ENCODE results near the gene MCEMP1. TPM values are rescaled to one million over a fixed set of nuclear protein-coding genes. Genes with fewer than 3 reads are reported as not detected.

Gene MCEMP1
- total RNA-seq, 1 experiment from 2014 or later: 0.44 TPM

- Mint-ChIP-seq H3K9me3 (ENCODE audit: unreplicated experiment) (no peaks in the 10 kb centered on the region), H3K27me3 (ENCODE audit: insufficient read depth, unreplicated experiment) (no peaks in the 10 kb centered on the region), H3K4me1 (ENCODE audit: insufficient read depth, unreplicated experiment) (peaks cover 8% of the 10 kb centered on the region), H3K27ac (ENCODE audit: low read depth, unreplicated experiment) (no peak overlapping the region), H3K36me3 (ENCODE audit: insufficient read depth, unreplicated experiment) (peaks cover 25% of the 10 kb centered on the region), H3K4me3 (ENCODE audit: unreplicated experiment) (no peak overlapping the region)
- intact Hi-C loops (cut with micrococcal nuclease): no loop called here
- no peak for DNase-seq (ENCODE audit: unreplicated experiment)
- TF ChIP-seq, protein P1, sequence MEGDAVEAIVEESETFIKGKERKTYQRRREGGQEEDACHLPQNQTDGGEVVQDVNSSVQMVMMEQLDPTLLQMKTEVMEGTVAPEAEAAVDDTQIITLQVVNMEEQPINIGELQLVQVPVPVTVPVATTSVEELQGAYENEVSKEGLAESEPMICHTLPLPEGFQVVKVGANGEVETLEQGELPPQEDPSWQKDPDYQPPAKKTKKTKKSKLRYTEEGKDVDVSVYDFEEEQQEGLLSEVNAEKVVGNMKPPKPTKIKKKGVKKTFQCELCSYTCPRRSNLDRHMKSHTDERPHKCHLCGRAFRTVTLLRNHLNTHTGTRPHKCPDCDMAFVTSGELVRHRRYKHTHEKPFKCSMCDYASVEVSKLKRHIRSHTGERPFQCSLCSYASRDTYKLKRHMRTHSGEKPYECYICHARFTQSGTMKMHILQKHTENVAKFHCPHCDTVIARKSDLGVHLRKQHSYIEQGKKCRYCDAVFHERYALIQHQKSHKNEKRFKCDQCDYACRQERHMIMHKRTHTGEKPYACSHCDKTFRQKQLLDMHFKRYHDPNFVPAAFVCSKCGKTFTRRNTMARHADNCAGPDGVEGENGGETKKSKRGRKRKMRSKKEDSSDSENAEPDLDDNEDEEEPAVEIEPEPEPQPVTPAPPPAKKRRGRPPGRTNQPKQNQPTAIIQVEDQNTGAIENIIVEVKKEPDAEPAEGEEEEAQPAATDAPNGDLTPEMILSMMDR (IDR thresholded peaks at IDR 0.05; ENCODE audit: unreplicated experiment): no peak
- CTCF ChIA-PET: no interaction called here
- POLR2A ChIA-PET: no interaction called here
- no TSS peak for BruUV-seq (replicated peaks)
Observed at GRCh38 chr19:7687177-7687576, 10.3 kb downstream of the MCEMP1 start.

GRCh38 chr19:7689165-7689564, 12.3 kb downstream of the MCEMP1 start:
- POLR2A ChIA-PET: no interaction called here
- Mint-ChIP-seq H3K9me3 (ENCODE audit: unreplicated experiment) (no peaks in the 10 kb centered on the region), H3K27me3 (ENCODE audit: insufficient read depth, unreplicated experiment) (no peaks in the 10 kb centered on the region), H3K4me3 (ENCODE audit: unreplicated experiment) (no peak overlapping the region), H3K27ac (ENCODE audit: low read depth, unreplicated experiment) (no peak overlapping the region), H3K36me3 (ENCODE audit: insufficient read depth, unreplicated experiment) (peaks cover 8% of the 10 kb centered on the region), H3K4me1 (ENCODE audit: insufficient read depth, unreplicated experiment) (peaks cover 8% of the 10 kb centered on the region)
- TF ChIP-seq, protein P1 (IDR thresholded peaks at IDR 0.05; ENCODE audit: unreplicated experiment): no peak
- intact Hi-C loops (cut with micrococcal nuclease): no loop called here
- BruUV-seq (replicated peaks): no TSS peak
- no peak for DNase-seq (ENCODE audit: unreplicated experiment)
- CTCF ChIA-PET: interaction anchor here (1.6 kb wide), 1 partner anchor 8 kb away, joined by 4 read pairs; the partner anchor contains the start of gene TRAPPC5

- ChIA-PET CTCF (no interaction called here), POLR2A (no interaction called here)
- intact Hi-C loops (cut with micrococcal nuclease): no loop called here
- no peak for DNase-seq (ENCODE audit: unreplicated experiment)
- Mint-ChIP-seq H3K36me3 (ENCODE audit: insufficient read depth, unreplicated experiment) (no peaks in the 10 kb centered on the region), H3K27me3 (ENCODE audit: insufficient read depth, unreplicated experiment) (no peaks in the 10 kb centered on the region), H3K4me3 (ENCODE audit: unreplicated experiment) (no peak overlapping the region), H3K9me3 (ENCODE audit: unreplicated experiment) (no peaks in the 10 kb centered on the region), H3K27ac (ENCODE audit: low read depth, unreplicated experiment) (no peak overlapping the region), H3K4me1 (ENCODE audit: insufficient read depth, unreplicated experiment) (no peaks in the 10 kb centered on the region)
- TF ChIP-seq, protein P1 (IDR thresholded peaks at IDR 0.05; ENCODE audit: unreplicated experiment): no peak
- no TSS peak for BruUV-seq (replicated peaks)
Observed at GRCh38 chr19:7690779-7691258, 13.9 kb downstream of the MCEMP1 start.

GRCh38 chr19:7691497-7691896, 14.6 kb downstream of the MCEMP1 start:
- ChIA-PET CTCF (interaction anchor here (0.6 kb wide), 1 partner anchor 134 kb away, joined by 3 read pairs; no protein-coding TSS in a partner anchor), POLR2A (no interaction called here)
- no peak overlapping the region for H3K4me3 Mint-ChIP-seq (ENCODE audit: unreplicated experiment)
- H3K27me3 Mint-ChIP-seq (ENCODE audit: insufficient read depth, unreplicated experiment): peaks cover 4% of the 10 kb centered on the region
- peaks cover 2% of the 10 kb centered on the region for H3K36me3 Mint-ChIP-seq (ENCODE audit: insufficient read depth, unreplicated experiment)
- intact Hi-C loops (cut with micrococcal nuclease): no loop called here
- H3K9me3 Mint-ChIP-seq (ENCODE audit: unreplicated experiment): no peaks in the 10 kb centered on the region
- no peak for DNase-seq (ENCODE audit: unreplicated experiment)
- no peak overlapping the region for H3K27ac Mint-ChIP-seq (ENCODE audit: low read depth, unreplicated experiment)
- no peaks in the 10 kb centered on the region for H3K4me1 Mint-ChIP-seq (ENCODE audit: insufficient read depth, unreplicated experiment)
- TF ChIP-seq, protein P1 (IDR thresholded peaks at IDR 0.05; ENCODE audit: unreplicated experiment): no peak
- no TSS peak for BruUV-seq (replicated peaks)

All from MCF 10A (cell line).